SK-N-SH (cell line): ENCODE measurements around the gene VAMP2. TPM values are rescaled to one million over a fixed set of nuclear protein-coding genes. Genes with fewer than 3 reads are reported as not detected.

Source experiments
- CTCF ChIA-PET: fragments of 300-600, 350-600 bp; formaldehyde crosslinking; extraction: SDS; loops from one replicate; lab custom pipeline; 2021; lab: Yijun Ruan, JAX
- POLR2A ChIA-PET: fragments of 350-600 bp; sonication (Branson Sonifier 250); formaldehyde crosslinking; extraction: SDS; loops from one replicate; lab custom pipeline; 2020; ENCODE audit warnings: antibody characterized with exemption, inconsistent platforms; lab: Yijun Ruan, JAX
- DNase-seq: peaks from one replicate; pipeline ENCODE4 v3.0.0; 2012
- H2AFZ ChIP-seq: fragments of 200-600 bp; sonication (generic); 2 replicates; pipeline ENCODE4 v1.8.1; 2016; ENCODE audit warnings: antibody characterized with exemption, mild to moderate bottlenecking, low read depth
- H3F3A ChIP-seq: fragments of 200-600 bp; sonication (generic); replicated peaks from 2 replicates; pipeline ENCODE3; 2016; ENCODE audit warnings: antibody characterized with exemption, mild to moderate bottlenecking; ENCODE audit not compliant: insufficient read depth
- H3K27ac ChIP-seq, 2 experiments: fragments of 200-500 bp in 1 of 2; fragments of 200-600 bp in 1 of 2; sonication (Bioruptor generic) in 1 of 2; sonication (generic), shearing (Covaris generic) in 1 of 2; 2 replicates each; pipeline versions ENCODE4 v1.5.1 to v1.6.1; 2014 to 2016; ENCODE audit warnings: low read depth in 2 of 2, inconsistent platforms in 1 of 2, low read length in 1 of 2, mild to moderate bottlenecking in 1 of 2, mixed read lengths in 1 of 2
- H3K27me3 ChIP-seq: fragments of 200-600 bp; sonication (generic), shearing (Covaris generic); 2 replicates; pipeline ENCODE4 v1.6.1; 2016; ENCODE audit warnings: mixed run types; ENCODE audit not compliant: insufficient read depth
- H3K36me3 ChIP-seq, 2 experiments: fragments of 200-500 bp in 1 of 2; fragments of 200-600 bp in 1 of 2; sonication (Bioruptor generic) in 1 of 2; sonication (generic) in 1 of 2; replicated peaks in 1 of 2; 2 replicates each; pipeline versions ENCODE3 to v1.5.1; 2014 to 2016; ENCODE audit warnings: low read length in 1 of 2, mild to moderate bottlenecking in 1 of 2; ENCODE audit not compliant: insufficient read depth in 2 of 2, control insufficient read depth in 1 of 2
- H3K4me1 ChIP-seq, 2 experiments: fragments of 200-500 bp in 1 of 2; fragments of 200-600 bp in 1 of 2; sonication (Bioruptor generic) in 1 of 2; sonication (generic), shearing (Covaris generic) in 1 of 2; 2 replicates each; pipeline versions ENCODE4 v1.5.1 to v1.6.1; 2014 to 2016; ENCODE audit warnings: low read depth in 1 of 2, low read length in 1 of 2, mixed run types in 1 of 2; ENCODE audit not compliant: insufficient read depth in 2 of 2, control insufficient read depth in 1 of 2
- H3K4me2 ChIP-seq: fragments of 200-600 bp; sonication (generic), shearing (Covaris generic); 2 replicates; pipeline ENCODE4 v1.6.1; 2017; ENCODE audit warnings: mixed run types
- H3K4me3 ChIP-seq, 2 experiments: fragments of 200-500 bp in 1 of 2; fragments of 200-600 bp in 1 of 2; sonication (Bioruptor generic) in 1 of 2; sonication (generic), shearing (Covaris generic) in 1 of 2; 2 replicates each; pipeline versions ENCODE4 v1.5.1 to v1.8.1; 2014 to 2016; ENCODE audit warnings: low read depth in 2 of 2, inconsistent platforms in 1 of 2, low read length in 1 of 2, mild to moderate bottlenecking in 1 of 2, mixed read lengths in 1 of 2, moderate library complexity in 1 of 2
- H3K79me2 ChIP-seq: fragments of 200-600 bp; sonication (generic); 2 replicates; pipeline ENCODE4 v1.8.1; 2017; ENCODE audit warnings: mild to moderate bottlenecking; ENCODE audit not compliant: insufficient read depth
- H3K9ac ChIP-seq: fragments of 200-600 bp; sonication (generic); 2 replicates; pipeline ENCODE4 v1.6.1; 2017; ENCODE audit warnings: mixed run types
- H3K9me2 ChIP-seq: fragments of 200-600 bp; sonication (generic); 2 replicates; pipeline ENCODE4 v1.6.1; 2017; ENCODE audit warnings: mixed run types
- H3K9me3 ChIP-seq: fragments of 200-600 bp; sonication (generic); 2 replicates; pipeline ENCODE4 v1.6.1; 2017; ENCODE audit warnings: mixed run types, mild to moderate bottlenecking, moderate library complexity
- H4K20me1 ChIP-seq: fragments of 200-600 bp; sonication (generic); 2 replicates; pipeline ENCODE4 v1.6.1; 2017; ENCODE audit warnings: mild to moderate bottlenecking, mixed run types; ENCODE audit not compliant: insufficient read depth
- FOSL2 ChIP-seq: IDR thresholded peaks from 2 replicates; pipeline ENCODE4 v1.4.0; 2012; ENCODE audit warnings: low read depth, mild to moderate bottlenecking, moderate library complexity, borderline replicate concordance
- FOXM1 ChIP-seq: IDR thresholded peaks from 2 replicates; pipeline ENCODE4 v1.4.0; 2012; ENCODE audit warnings: low read depth, mild to moderate bottlenecking
- IRF3 ChIP-seq: fragments of 150-350 bp; IDR thresholded peaks from 2 replicates; pipeline ENCODE4 v1.6.1; 2016; ENCODE audit warnings: mild to moderate bottlenecking, low read depth, low read length
- NRF1 ChIP-seq: IDR thresholded peaks from 2 replicates; pipeline ENCODE4 v1.6.1; 2012; ENCODE audit warnings: low read depth, mild to moderate bottlenecking, low read length
- PBX3 ChIP-seq: IDR thresholded peaks from 2 replicates; pipeline ENCODE4; 2012
- POLR2AphosphoS5 ChIP-seq: IDR thresholded peaks from 2 replicates; pipeline ENCODE4 v1.6.1; 2012; ENCODE audit warnings: low read depth, low read length
- RAD21 ChIP-seq: IDR thresholded peaks from 2 replicates; pipeline ENCODE4 v1.6.1; 2012; ENCODE audit warnings: mild to moderate bottlenecking, low read length
- RXRA ChIP-seq: IDR thresholded peaks from 2 replicates; pipeline ENCODE4 v1.4.0; 2012; ENCODE audit warnings: low read depth, mild to moderate bottlenecking, borderline replicate concordance
- SIN3A ChIP-seq: IDR thresholded peaks from 2 replicates; pipeline ENCODE4 v1.6.1; 2012; ENCODE audit warnings: low read depth, mild to moderate bottlenecking, low read length, moderate library complexity, borderline replicate concordance
- SMC3 ChIP-seq: IDR thresholded peaks from 2 replicates; pipeline ENCODE4 v1.6.1; 2012; ENCODE audit warnings: low read depth, low read length, improper control_type of control experiment
- TAF1 ChIP-seq: IDR thresholded peaks from 2 replicates; pipeline ENCODE4 v1.6.1; 2012; ENCODE audit warnings: low read depth, mild to moderate bottlenecking, low read length, moderate library complexity, borderline replicate concordance
- TCF12 ChIP-seq: IDR thresholded peaks from 2 replicates; pipeline ENCODE4 v1.4.0; 2012
- TEAD4 ChIP-seq: IDR thresholded peaks from 2 replicates; pipeline ENCODE4 v1.4.0; 2012; ENCODE audit warnings: mild to moderate bottlenecking, borderline replicate concordance; ENCODE audit not compliant: insufficient read depth
- WGBS: methylation state at CpG from one replicate; pipeline ENCODE4 v1.1.6; 2017; ENCODE audit warnings: low lambda C conversion rate; 5-methylcytosine and 5-hydroxymethylcytosine counted together
- polyA plus RNA-seq, 3 experiments: library from polyadenylated mRNA; depleted of rRNA; stranded (reverse); fragments of >200 nt; gene quantifications; 2 replicates each; pipeline ENCODE4 v1.2.3, GENCODE V29; 2012
- TF ChIP-seq, protein P1 (sequence below): fragments of 150-350 bp; IDR thresholded peaks from 2 replicates; pipeline ENCODE4 v1.6.1; 2017; ENCODE audit warnings: antibody characterized with exemption, low read length, low read depth, borderline replicate concordance
- TF ChIP-seq, protein P2 (sequence below): IDR thresholded peaks from 2 replicates; pipeline ENCODE4 v1.4.0; 2012; ENCODE audit warnings: low read depth, borderline replicate concordance
- TF ChIP-seq, protein P3 (sequence below): IDR thresholded peaks from 2 replicates; pipeline ENCODE4 v1.6.1; 2012; ENCODE audit warnings: mild to moderate bottlenecking, low read depth, low read length, moderate library complexity

The VAMP2 gene
- polyA plus RNA-seq, 1 of the 3 experiments (the other 2 are of a cell fraction): 42.0 TPM

DNA sequence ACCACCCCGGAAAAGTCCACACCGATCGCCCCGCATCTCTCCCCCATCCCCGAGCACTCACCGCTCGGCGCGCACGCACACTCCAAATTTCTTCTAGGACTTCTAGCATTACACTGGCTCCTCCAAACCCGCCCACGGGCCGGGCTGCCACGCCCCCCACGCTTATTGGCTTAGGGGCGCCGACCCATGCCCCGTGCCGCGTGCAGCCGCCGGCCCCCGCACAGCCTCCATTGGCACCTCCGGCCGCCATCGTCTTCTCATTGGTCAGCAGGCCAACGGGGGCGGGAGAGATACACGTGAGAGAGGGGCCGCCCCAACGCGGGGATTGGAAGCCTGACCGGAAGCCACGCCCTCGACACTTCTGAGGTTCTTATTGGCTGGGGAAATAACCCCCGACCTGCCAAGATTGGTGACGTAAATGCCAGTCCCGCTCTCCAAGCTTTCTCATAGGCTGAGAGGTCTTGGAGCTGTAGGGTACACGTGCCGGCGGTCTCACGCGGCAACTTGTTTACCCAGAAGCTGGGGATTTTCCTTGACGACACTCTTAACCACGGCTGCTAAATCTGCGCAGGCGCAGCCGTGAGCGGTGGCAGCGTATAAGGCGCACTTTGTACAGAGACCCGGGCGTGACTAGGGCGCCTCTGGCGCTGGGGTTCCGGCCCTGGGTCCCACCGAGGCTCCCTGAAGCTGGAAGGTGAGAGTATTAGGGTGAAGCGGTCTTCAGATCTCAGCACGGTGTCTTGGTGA is 6.3 kb downstream of the VAMP2 start (continued):
- no peak for TF ChIP-seq FOXM1
- no peak for TF ChIP-seq TCF12
- peak; percentile 56; the same call in 1 of the 2 replicates for TF ChIP-seq TAF1

- peaks cover 32 to 45% of the 10 kb centered on the region in 2 experiments; a peak in 3 of 4 replicates for H3K4me1 ChIP-seq
These were observed 6.8 kb downstream of the VAMP2 start for GRCh38 chr17:8155996-8156245.

More at GRCh38 chr17:8155996-8156245, 6.8 kb downstream of the VAMP2 start:
- H3K79me2 ChIP-seq: peaks cover 34% of the 10 kb centered on the region
- CTCF ChIA-PET: interaction anchor here (1.1 to 9.4 kb wide), 4 partner anchors 18 to 46 kb away, joined by 4 to 98 read pairs (median 12); no protein-coding TSS in a partner anchor
- H3K9me2 ChIP-seq: no peaks in the 10 kb centered on the region
- TF ChIP-seq IRF3: no peak
- TF ChIP-seq FOSL2: no peak
- TF ChIP-seq, protein P1, sequence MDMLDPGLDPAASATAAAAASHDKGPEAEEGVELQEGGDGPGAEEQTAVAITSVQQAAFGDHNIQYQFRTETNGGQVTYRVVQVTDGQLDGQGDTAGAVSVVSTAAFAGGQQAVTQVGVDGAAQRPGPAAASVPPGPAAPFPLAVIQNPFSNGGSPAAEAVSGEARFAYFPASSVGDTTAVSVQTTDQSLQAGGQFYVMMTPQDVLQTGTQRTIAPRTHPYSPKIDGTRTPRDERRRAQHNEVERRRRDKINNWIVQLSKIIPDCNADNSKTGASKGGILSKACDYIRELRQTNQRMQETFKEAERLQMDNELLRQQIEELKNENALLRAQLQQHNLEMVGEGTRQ: no peak
- no peak for TF ChIP-seq RAD21
- TF ChIP-seq, protein P2, sequence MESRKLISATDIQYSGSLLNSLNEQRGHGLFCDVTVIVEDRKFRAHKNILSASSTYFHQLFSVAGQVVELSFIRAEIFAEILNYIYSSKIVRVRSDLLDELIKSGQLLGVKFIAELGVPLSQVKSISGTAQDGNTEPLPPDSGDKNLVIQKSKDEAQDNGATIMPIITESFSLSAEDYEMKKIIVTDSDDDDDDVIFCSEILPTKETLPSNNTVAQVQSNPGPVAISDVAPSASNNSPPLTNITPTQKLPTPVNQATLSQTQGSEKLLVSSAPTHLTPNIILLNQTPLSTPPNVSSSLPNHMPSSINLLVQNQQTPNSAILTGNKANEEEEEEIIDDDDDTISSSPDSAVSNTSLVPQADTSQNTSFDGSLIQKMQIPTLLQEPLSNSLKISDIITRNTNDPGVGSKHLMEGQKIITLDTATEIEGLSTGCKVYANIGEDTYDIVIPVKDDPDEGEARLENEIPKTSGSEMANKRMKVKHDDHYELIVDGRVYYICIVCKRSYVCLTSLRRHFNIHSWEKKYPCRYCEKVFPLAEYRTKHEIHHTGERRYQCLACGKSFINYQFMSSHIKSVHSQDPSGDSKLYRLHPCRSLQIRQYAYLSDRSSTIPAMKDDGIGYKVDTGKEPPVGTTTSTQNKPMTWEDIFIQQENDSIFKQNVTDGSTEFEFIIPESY: no peak
- no peak for TF ChIP-seq POLR2AphosphoS5
- no peak for TF ChIP-seq TEAD4
- TF ChIP-seq, protein P3, sequence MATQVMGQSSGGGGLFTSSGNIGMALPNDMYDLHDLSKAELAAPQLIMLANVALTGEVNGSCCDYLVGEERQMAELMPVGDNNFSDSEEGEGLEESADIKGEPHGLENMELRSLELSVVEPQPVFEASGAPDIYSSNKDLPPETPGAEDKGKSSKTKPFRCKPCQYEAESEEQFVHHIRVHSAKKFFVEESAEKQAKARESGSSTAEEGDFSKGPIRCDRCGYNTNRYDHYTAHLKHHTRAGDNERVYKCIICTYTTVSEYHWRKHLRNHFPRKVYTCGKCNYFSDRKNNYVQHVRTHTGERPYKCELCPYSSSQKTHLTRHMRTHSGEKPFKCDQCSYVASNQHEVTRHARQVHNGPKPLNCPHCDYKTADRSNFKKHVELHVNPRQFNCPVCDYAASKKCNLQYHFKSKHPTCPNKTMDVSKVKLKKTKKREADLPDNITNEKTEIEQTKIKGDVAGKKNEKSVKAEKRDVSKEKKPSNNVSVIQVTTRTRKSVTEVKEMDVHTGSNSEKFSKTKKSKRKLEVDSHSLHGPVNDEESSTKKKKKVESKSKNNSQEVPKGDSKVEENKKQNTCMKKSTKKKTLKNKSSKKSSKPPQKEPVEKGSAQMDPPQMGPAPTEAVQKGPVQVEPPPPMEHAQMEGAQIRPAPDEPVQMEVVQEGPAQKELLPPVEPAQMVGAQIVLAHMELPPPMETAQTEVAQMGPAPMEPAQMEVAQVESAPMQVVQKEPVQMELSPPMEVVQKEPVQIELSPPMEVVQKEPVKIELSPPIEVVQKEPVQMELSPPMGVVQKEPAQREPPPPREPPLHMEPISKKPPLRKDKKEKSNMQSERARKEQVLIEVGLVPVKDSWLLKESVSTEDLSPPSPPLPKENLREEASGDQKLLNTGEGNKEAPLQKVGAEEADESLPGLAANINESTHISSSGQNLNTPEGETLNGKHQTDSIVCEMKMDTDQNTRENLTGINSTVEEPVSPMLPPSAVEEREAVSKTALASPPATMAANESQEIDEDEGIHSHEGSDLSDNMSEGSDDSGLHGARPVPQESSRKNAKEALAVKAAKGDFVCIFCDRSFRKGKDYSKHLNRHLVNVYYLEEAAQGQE: no peak
- no peak for TF ChIP-seq PBX3
- TF ChIP-seq TAF1: no peak
- TF ChIP-seq RXRA: no peak
- no peak for TF ChIP-seq SMC3
- no peak for TF ChIP-seq SIN3A
- TF ChIP-seq NRF1: no peak
- TF ChIP-seq, all 33 proteins: peak for 0
- 5% methylated on average over 9 of the region's 11 CpGs for WGBS
- Histone ChIP-seq H3K27ac (peak overlapping the region; percentile 40 to 95; a peak in 3 of 4 replicates), H3K4me2 (peak overlapping the region; percentile 95), H3K9ac (peak overlapping the region; percentile 98), H2AFZ (no peak overlapping the region; the same call in 1 of the 2 replicates), H3K4me3 (peak overlapping the region; percentile 54 to 78), H3F3A (peaks cover 41% of the 10 kb centered on the region), H3K27me3 (no peaks in the 10 kb centered on the region), H3K36me3 (peaks cover 11 to 17% of the 10 kb centered on the region in 2 experiments), H4K20me1 (no peaks in the 10 kb centered on the region; the same call in 1 of the 2 replicates), H3K9me3 (no peaks in the 10 kb centered on the region)
- POLR2A ChIA-PET: interaction anchor here (0.6 to 2.1 kb wide), 5 partner anchors 12 to 32 kb away, joined by 3 to 13 read pairs (median 4); no protein-coding TSS in a partner anchor
- DNase-seq: no peak
